Keratinocyte (primary cell): ENCODE results near the gene ANKRD34A.

ENCODE experiments used
- EZH2 ChIP-seq: IDR thresholded peaks from one replicate; pipeline ENCODE4 v1.6.1; 2012; ENCODE audit warnings: inconsistent platforms, mild to moderate bottlenecking, low read length, moderate library complexity
- TF ChIP-seq, protein P1 (sequence below), 3 experiments: IDR thresholded peaks in 1 of 3; conservative IDR thresholded peaks in 1 of 3; optimal IDR thresholded peaks in 1 of 3; 2 replicates in 2 of 3; 3 replicates in 1 of 3; pipeline versions ENCODE3 to v1.5.1; 2011; ENCODE audit warnings: low read length in 3 of 3, mild to moderate bottlenecking in 3 of 3, moderate library complexity in 2 of 3, control low read depth in 1 of 3, inconsistent platforms in 1 of 3; ENCODE audit not compliant: insufficient read depth in 2 of 3; ENCODE audit errors: extremely low read depth in 1 of 3

GRCh38 chr1:146012703-146013558 is 48.6 kb upstream of the ANKRD34A start:
- TF ChIP-seq, protein P1, sequence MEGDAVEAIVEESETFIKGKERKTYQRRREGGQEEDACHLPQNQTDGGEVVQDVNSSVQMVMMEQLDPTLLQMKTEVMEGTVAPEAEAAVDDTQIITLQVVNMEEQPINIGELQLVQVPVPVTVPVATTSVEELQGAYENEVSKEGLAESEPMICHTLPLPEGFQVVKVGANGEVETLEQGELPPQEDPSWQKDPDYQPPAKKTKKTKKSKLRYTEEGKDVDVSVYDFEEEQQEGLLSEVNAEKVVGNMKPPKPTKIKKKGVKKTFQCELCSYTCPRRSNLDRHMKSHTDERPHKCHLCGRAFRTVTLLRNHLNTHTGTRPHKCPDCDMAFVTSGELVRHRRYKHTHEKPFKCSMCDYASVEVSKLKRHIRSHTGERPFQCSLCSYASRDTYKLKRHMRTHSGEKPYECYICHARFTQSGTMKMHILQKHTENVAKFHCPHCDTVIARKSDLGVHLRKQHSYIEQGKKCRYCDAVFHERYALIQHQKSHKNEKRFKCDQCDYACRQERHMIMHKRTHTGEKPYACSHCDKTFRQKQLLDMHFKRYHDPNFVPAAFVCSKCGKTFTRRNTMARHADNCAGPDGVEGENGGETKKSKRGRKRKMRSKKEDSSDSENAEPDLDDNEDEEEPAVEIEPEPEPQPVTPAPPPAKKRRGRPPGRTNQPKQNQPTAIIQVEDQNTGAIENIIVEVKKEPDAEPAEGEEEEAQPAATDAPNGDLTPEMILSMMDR (optimal IDR thresholded peaks at IDR 0.05 in 1 of 3, IDR thresholded peaks at IDR 0.05 in 1 of 3, conservative IDR thresholded peaks at IDR 0.05 in 1 of 3; ENCODE audit: extremely low read depth in 1 of 3, insufficient read depth in 2 of 3, low read length in 3 of 3) = peak; percentile 46 to 78 (median 60)
- no peak for TF ChIP-seq EZH2
